Breast epithelium (tissue), 3 donors: ENCODE data around the gene ABCC12.

Source experiments
- CTCF ChIP-seq, 3 donors: fragments of 450-650 bp; IDR thresholded peaks; one replicate each; pipeline ENCODE4 v1.5.1; 2016 to 2017; ENCODE audit warnings: antibody characterized with exemption in 3 of 3, mild to moderate bottlenecking in 3 of 3, moderate library complexity in 3 of 3
- POLR2AphosphoS5 ChIP-seq, 3 donors: sonication (generic); formaldehyde crosslinking; IDR thresholded peaks; one replicate each; pipeline ENCODE4 v1.6.1; 2017; ENCODE audit warnings: antibody characterized with exemption in 3 of 3

GRCh38 chr16:48131201-48131935 is 24.4 kb downstream of the ABCC12 start:
- TF ChIP-seq CTCF (IDR thresholded peaks at IDR 0.05) (no peak), POLR2AphosphoS5 (IDR thresholded peaks at IDR 0.05) (no peak)
